HG03442 (cell line): ENCODE results near the gene TRA2B.

Experiments used
- ATAC-seq: cut with Tn5 transposase; IDR thresholded peaks from one replicate; pipeline ENCODE4 v1.9.1; 2021; ENCODE audit warnings: mild to moderate bottlenecking, moderate library complexity; ENCODE audit not compliant: unreplicated experiment

The TRA2B gene

GRCh38 chr3:185937689-185938374, at the start of gene TRA2B:
Gene TRA2B (minus strand): TSS chr3:185938014. CDS start chr3:185937860, 154 bp downstream.
- ATAC-seq, result peak; percentile 92

DNA sequence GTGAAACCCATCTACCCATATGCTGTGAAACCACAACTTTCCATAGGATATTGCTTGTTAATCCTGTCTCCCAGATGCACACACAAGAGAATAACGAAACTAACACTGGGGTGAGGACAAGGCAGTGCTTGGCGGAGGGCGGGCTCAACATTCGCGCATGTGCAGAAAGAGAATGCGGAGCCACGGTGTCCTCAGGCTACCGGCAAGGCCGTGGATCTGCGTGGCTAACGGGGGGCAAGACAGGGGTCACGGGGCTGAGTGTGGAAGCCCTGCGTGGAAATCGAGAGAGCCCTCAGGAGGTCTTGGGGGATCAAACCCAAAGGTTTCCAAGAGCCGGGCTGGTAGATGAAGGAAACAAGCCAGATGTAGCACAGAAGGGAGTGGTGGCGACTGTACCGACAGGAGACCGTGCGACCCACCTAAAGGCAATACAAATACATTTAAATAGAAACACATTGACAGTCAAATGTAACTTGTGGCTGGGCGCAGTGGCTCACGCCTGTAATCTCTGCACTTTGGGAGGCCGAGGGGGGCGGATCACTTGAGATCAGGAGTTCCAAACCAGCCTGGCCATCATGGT, 48.5 kb upstream of the TRA2B start:
- no peak for ATAC-seq

DNA sequence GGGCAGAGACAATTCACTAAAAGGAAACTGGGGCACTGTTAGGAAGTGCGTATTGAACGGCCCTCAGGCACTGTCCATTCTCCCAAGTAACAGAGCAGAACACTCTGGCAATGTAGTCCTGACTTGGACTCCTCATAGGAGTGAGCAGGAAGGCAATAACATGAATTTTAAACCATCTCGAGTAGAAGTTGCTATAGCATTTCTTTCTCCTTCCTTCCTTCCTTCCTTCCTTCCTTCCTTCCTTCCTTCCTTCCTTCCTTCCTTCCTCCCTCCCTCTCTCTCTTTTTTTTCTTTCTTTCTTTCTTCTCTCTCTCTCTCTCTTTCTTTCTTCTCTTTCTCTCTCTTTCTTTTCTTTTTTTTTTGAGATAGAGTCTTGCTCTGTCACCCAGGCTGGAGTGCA, 46.4 kb upstream of the TRA2B start:
- no peak for ATAC-seq

DNA sequence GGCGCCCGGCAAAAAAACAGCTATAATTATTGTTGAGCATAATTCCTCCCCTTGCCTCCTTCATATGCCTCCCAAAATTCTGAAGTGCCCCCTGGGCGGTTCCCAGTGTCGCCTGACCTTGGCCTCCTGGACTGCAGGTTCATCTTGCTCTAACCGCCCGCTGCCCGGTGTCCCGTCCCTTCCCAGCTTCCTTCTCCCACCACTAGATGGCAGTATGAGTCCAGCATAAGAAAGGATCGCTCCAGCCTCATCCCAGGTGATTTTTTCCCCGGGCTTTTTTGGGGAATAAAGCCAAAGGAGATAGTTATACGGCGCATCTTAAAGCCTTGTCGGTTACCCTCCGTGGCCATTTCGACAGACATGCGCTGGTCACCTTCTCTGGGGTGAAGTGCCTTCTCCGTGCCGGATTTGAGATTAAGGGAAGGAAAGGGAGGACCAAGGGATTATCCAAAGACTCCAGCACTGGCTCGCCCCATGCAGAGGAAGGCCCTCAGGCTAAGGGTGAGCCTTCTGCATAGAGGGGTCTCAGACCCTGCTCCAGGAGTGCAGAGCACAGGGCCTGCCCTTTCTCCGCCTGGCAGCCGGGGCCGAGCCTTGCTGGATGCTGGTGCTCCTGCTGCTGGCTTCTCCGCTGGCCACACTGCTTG, 45.8 kb upstream of the TRA2B start:
- no peak for ATAC-seq

DNA sequence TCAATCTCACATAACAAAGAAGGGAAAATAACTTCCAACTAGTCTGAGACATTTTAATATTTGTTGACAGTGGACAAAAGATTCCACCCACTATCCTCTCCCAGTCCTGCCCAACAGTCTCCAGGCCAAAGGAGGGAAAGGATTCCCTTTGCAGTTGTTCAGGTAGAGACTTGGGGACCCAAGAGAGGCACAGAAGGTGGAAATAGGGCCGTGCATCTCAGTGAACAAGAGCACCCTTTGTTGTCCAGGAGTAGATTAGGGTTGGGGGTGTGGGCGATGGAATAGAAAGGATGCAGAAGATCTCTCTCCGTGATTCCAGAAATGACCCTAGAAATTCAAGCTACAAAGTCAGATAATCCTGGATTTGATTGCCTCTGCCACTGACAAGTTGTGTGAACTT, 44.8 kb upstream of the TRA2B start:
- ATAC-seq, result no peak

GRCh38 chr3:185981621-185982020, 43.8 kb upstream of the TRA2B start:
- ATAC-seq, result no peak

- no peak for ATAC-seq
Measured at GRCh38 chr3:185979721-185980121, 41.9 kb upstream of the TRA2B start.

DNA sequence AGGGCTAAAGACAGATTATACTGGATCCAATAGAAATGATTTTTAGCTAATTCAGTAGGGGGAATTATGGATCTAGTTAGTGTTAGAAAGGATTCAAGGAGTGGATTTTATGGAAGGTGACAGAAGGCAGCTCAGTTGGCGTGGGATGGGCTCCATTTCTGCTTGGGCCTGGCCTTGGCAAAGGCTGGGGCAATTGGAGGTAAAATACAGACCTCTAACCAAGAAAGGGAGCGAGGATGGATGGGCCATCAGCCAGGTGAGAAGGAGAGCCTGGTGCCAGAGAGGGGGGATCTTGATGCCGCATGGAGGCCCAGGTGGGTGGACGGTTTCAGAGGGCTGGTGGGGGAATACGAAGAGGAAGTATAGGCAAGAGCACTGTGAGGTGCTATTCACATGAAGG, 40.7 kb upstream of the TRA2B start:
- no peak for ATAC-seq

GRCh38 chr3:185977679-185978040, 39.8 kb upstream of the TRA2B start:
- no peak for ATAC-seq

DNA sequence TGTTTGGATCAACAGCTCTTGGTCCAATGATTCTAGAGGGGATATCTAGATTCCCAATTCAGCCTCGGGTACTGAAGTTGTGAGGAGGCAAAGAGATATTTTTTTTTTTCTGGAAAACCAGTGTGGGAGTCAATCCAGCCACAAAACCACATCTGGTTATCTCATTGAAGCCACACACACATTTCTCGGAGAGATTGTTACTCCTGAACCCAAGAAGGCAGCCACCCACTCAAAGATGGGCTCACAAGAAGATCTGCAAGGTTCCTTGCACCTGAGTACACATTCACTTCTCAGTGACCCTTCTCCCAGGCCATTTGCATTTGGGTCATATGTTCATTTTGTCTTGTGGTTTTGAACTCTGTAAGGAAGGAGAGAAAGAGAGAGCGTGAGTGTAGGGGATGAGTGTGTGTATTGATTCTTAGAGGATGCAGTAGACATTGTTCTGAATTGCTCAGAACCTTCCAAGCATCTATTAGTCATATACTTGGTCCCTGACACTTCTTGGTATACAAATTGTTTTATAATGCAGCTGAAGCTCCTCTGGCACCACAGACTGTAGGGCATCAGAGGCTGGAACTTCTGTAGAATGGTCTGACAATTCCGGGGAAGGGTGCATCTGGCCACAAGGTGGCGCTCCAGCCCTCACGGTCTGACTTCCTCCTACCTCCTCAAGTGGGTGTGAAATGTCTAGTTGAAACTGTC, 39.3 kb upstream of the TRA2B start:
- ATAC-seq, result peak; percentile 82

DNA sequence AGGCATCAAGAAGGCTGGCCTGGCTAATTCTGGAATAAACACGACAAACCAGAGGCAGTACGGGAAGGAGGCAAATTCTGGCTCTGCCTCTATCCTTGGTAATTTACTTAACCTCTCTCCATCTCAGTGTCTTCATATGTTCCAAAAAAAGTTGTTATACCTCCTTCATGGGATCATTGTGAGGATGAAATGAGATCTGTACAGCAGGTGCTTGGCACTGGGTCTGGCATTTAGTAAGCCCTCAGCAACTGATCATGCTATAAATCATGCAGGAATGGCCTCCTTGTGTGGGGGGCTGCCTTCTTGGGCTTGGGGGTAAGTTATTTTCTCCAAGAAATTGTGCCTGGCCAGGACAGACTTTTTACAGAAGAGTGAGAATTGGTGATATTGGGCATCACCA, 38.3 kb upstream of the TRA2B start:
- ATAC-seq, result no peak

- no peak for ATAC-seq
Measured at GRCh38 chr3:185971579-185971978, 33.8 kb upstream of the TRA2B start.

DNA sequence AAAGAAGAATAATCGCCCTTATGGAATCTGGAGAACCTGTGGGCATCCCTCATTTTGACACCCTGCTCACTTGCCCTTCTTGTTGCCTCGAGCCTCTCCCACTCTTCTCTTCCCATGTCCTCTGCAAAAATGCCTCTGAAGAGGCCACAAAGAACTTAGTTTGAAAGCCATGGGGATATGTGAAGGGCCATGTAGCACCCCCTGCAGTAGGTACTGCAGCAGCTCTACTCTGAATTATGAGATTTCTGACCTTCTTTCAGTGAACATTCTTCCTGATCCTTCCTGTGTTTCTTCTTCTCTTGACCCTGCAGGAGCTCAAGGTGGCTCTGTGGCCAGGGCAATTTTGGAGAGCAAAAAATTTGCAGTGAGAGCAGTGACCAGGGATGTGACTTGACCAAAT, 30.4 kb upstream of the TRA2B start:
- ATAC-seq, result no peak

DNA sequence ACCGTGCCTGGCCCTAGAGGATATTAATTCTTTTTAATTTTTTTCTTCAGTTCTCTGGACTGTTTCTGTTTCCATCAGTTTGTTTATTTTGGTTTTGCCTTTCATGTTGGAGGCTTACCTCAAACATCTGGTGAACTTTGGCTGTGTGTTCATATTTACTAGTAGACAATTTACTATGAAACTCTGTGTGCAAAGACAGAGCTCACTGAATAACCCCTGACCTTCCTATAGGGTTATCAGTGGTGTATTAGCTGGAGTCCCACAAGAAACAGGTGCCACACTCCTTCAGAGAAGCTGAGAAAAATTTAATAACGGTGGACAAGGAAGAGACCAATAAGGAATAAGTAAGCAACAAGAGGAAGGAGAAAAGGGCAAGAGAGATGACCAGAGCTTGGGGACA, 28.8 kb upstream of the TRA2B start:
- ATAC-seq, result no peak

DNA sequence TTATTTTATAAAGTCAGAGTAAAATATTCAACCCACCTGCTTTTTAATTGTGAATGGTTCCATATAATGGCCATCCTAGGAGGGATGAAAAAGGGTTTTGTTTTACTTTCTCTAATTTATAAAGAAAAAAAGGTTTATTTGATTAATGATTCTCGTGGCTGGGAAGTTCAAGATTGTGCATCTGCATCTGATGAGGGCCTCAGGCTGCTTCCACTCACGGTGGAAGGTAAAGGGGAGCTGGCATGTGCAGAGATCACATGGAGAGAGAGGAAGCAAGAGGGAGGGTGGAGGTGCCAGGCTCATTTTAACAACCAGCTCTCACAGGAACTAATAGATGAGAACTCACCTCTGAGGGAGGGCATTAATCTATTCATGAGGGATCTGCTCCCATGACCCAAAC, 27.7 kb upstream of the TRA2B start:
- ATAC-seq, result no peak

GRCh38 chr3:185961675-185962232, 23.9 kb upstream of the TRA2B start:
- no peak for ATAC-seq

GRCh38 chr3:185960522-185961288, 22.9 kb upstream of the TRA2B start:
- no peak for ATAC-seq

- ATAC-seq, result no peak
Measured at GRCh38 chr3:185959609-185960521, 22.1 kb upstream of the TRA2B start.

DNA sequence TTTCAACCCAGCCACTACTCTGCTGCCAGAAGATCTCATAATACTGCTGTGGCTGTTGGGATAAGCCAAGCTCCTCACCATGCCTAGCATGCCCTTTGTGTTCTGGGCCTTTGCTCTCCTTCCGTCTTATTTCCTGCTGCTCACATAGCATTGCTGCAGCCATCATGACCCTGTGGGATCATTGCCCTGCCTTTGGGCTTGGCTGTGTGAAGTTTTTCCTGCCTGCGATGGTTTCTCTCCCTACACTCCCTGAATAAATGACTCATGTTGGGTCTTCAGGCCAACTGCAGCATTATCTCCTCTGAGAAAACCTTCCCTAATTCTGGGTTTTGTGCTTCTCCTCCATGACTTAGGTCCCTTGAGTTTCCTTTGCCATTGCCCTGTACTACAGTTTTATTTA, 20.8 kb upstream of the TRA2B start:
- ATAC-seq, result no peak

DNA sequence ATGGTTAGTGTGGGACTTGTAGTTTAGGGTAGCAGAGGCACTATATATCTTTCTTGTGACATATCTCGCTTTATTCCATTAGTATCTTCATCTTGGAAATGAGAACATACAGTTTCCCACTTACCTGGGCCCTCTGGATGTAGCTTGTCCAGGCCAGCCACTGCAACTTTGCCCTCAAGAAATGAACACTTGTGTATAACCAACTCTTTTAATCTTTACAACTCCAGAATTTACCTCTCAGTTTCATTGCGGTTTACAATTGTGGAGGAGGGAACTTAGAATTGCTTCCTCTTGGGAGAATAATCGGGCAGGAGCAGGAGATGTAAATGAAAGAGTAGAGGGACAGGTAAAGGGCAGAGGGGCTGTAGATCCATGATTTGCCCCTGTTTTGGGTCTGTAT, 18.4 kb upstream of the TRA2B start:
- ATAC-seq, result no peak
